ENCODE results near the gene MAP3K7.

Gene MAP3K7

DNA sequence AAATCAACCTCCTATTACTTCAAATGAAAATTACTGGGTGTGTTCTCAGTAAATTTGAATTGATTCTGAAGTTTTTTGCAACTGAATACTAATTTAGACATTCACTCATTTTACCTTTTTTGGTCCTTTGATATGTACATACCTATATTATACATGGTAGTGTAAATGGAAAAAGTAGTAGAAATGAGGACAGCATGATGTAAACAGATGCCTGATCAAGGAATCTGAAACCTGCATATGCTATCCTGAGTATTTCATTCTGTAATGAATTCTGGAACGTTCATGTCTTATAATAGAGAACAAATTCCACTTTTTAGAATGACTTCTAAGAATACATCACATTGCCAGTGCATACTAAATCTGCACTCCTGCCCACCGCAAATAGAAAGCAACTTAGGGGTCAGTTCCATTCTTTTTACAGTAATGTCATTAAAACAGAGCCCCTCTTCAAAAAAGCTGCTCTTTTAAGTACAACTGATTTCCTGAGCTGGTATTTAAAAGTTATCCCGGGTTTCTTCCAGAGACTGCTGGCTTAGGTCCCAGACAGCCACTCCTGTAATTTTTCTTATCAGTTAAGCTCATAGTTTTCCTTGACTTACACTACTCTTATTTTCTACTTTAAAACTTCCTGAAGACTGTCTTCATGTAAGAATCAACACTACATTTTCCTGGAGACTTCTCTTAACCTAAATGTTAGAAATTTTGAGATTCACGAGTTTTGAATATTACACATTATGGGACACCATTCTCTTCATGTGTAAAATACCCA is 48.4 kb downstream of the MAP3K7 start:
- DNase-seq (ENCODE audit: low spot score), result no peak
- Histone ChIP-seq H3K27me3 (ENCODE audit: insufficient read depth, poor library complexity, severe bottlenecking) (no peaks in the 10 kb centered on the region), H3K9me3 (ENCODE audit: severe bottlenecking) (no peaks in the 10 kb centered on the region), H3K4me3 (ENCODE audit: severe bottlenecking) (no peak overlapping the region), H3K27ac (ENCODE audit: poor library complexity, severe bottlenecking) (no peak overlapping the region), H3K36me3 (ENCODE audit: low read depth) (peaks cover 70% of the 10 kb centered on the region), H3K4me1 (ENCODE audit: insufficient read depth, poor library complexity, severe bottlenecking) (no peaks in the 10 kb centered on the region)
- TF ChIP-seq, protein P1, sequence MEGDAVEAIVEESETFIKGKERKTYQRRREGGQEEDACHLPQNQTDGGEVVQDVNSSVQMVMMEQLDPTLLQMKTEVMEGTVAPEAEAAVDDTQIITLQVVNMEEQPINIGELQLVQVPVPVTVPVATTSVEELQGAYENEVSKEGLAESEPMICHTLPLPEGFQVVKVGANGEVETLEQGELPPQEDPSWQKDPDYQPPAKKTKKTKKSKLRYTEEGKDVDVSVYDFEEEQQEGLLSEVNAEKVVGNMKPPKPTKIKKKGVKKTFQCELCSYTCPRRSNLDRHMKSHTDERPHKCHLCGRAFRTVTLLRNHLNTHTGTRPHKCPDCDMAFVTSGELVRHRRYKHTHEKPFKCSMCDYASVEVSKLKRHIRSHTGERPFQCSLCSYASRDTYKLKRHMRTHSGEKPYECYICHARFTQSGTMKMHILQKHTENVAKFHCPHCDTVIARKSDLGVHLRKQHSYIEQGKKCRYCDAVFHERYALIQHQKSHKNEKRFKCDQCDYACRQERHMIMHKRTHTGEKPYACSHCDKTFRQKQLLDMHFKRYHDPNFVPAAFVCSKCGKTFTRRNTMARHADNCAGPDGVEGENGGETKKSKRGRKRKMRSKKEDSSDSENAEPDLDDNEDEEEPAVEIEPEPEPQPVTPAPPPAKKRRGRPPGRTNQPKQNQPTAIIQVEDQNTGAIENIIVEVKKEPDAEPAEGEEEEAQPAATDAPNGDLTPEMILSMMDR (IDR thresholded peaks at IDR 0.05; ENCODE audit: poor library complexity, severe bottlenecking), result no peak
- ATAC-seq (ENCODE audit: low read depth), result no peak

DNA sequence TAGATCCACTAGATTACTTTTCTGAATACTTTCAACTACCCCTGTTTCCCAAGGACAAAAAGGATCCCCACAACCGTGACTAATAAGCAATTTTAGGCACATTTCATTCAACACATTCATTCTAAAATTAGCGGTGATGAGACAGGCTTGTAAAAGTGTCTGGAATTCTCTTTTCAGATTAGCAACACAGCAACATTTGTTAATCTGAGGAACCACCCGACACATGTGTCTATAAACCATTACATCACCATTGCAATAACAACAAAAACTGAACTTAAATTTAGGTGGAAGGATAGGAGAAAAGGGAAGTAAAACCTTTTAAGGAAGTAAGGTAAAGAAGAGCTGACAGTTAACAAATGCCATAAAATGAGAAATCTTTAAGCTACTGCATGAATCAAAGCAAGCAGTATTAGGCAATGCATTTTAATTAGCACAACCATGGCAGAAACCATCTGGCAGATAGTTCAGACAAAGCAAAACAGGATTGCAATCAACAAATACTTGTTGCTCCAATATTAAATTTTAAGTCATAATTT is 49.1 kb downstream of the MAP3K7 start:
- DNase-seq (ENCODE audit: low spot score), result no peak
- Histone ChIP-seq H3K4me3 (ENCODE audit: severe bottlenecking) (no peak overlapping the region), H3K27ac (ENCODE audit: poor library complexity, severe bottlenecking) (no peak overlapping the region), H3K9me3 (ENCODE audit: severe bottlenecking) (no peaks in the 10 kb centered on the region), H3K36me3 (ENCODE audit: low read depth) (peaks cover 63% of the 10 kb centered on the region), H3K4me1 (ENCODE audit: insufficient read depth, poor library complexity, severe bottlenecking) (no peaks in the 10 kb centered on the region), H3K27me3 (ENCODE audit: insufficient read depth, poor library complexity, severe bottlenecking) (no peaks in the 10 kb centered on the region)
- ATAC-seq (ENCODE audit: low read depth), result no peak
- TF ChIP-seq, protein P1 (IDR thresholded peaks at IDR 0.05; ENCODE audit: poor library complexity, severe bottlenecking), result no peak

DNA sequence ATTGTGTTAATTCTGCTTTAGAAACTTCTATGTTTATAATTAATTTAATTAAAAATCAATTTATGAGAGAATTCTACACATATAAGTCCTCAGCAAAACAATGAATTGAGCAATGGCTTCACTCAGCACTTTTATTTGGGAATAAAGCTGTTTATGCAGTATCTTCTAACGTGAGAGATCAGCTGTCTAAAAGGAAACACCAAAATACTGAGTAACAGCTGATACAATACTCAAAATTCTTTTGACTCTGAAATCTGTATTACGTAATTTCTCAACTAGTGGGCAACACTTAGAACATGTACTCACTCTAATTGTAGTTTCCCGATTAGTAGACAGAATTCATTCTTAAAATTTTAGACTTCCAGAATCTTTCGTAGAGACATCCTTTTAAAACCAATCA is 49.8 kb downstream of the MAP3K7 start:
- no peaks in the 10 kb centered on the region for H3K9me3 ChIP-seq (ENCODE audit: severe bottlenecking)
- peaks cover 57% of the 10 kb centered on the region for H3K36me3 ChIP-seq (ENCODE audit: low read depth)
- DNase-seq (ENCODE audit: low spot score), result no peak
- no peak for ATAC-seq (ENCODE audit: low read depth)
- TF ChIP-seq, protein P1 (IDR thresholded peaks at IDR 0.05; ENCODE audit: poor library complexity, severe bottlenecking), result no peak
- no peak overlapping the region for H3K4me3 ChIP-seq (ENCODE audit: severe bottlenecking)
- no peaks in the 10 kb centered on the region for H3K27me3 ChIP-seq (ENCODE audit: insufficient read depth, poor library complexity, severe bottlenecking)
- no peaks in the 10 kb centered on the region for H3K4me1 ChIP-seq (ENCODE audit: insufficient read depth, poor library complexity, severe bottlenecking)
- H3K27ac ChIP-seq (ENCODE audit: poor library complexity, severe bottlenecking), result no peak overlapping the region

DNA sequence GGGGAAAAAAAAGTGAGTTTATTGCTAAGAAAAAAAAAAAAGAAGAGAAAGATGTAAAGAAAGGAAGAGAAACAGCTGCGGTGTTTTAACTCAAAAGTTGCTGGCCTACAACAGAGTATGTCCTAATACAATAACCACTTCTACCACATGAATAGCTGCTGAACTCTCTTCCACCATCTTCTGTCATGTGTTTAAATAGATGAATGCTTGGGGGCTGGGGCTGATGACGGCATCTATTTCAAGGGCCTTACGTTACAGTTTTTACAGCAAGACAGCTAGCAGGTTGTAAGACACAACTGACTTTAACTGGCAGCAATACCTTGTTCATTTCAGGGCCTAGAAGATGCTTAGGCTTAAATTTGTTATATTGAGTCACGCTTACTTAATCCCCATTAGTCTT is 50.4 kb downstream of the MAP3K7 start:
- Histone ChIP-seq H3K4me3 (ENCODE audit: severe bottlenecking) (no peak overlapping the region), H3K27ac (ENCODE audit: poor library complexity, severe bottlenecking) (no peak overlapping the region), H3K36me3 (ENCODE audit: low read depth) (peaks cover 54% of the 10 kb centered on the region), H3K9me3 (ENCODE audit: severe bottlenecking) (no peaks in the 10 kb centered on the region), H3K4me1 (ENCODE audit: insufficient read depth, poor library complexity, severe bottlenecking) (no peaks in the 10 kb centered on the region), H3K27me3 (ENCODE audit: insufficient read depth, poor library complexity, severe bottlenecking) (no peaks in the 10 kb centered on the region)
- TF ChIP-seq, protein P1 (IDR thresholded peaks at IDR 0.05; ENCODE audit: poor library complexity, severe bottlenecking), result no peak
- ATAC-seq (ENCODE audit: low read depth) (no peak), DNase-seq (ENCODE audit: low spot score) (no peak)

Data from RWPE2 (cell line).